ENCODE results near the gene TDRD15. TPM values are rescaled to one million over a fixed set of nuclear protein-coding genes. Genes with fewer than 3 reads are reported as not detected.

TDRD15 gene
- total and polyA plus RNA-seq, 2 of the 4 experiments (the other 2 are of a cell fraction) = not detected

DNA sequence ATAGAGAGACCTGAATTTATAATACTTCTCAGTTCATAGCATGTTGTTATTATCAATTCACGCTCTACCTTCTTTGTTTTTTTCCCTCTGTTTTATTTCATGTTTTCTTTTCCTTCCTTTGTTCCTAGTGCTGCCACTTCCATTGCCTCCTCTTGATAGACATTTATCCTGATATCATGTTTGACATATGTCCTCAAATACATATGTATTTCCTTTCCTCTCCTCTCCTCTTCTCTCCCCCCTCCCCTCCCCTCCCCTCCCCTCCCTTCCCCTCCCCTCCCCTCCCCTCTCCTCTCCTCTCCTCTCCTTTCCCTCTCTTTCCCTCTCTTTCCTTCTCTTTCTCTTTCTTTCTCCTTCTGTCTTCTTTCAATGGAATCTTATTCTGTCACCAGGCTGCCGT lies 67.8 kb downstream of the TDRD15 start:
- CTCF ChIA-PET = no interaction called here
- no peak overlapping the region for H3K27ac ChIP-seq (ENCODE audit: insufficient read depth, low read length)
- H3K79me1 ChIP-seq (ENCODE audit: low read depth in 1 of 2, low read length in 2 of 2) = no peaks in the 10 kb centered on the region
- H2AFZ ChIP-seq (replicated peaks; ENCODE audit: low read length, poor library complexity) = no peak overlapping the region
- H2AK9ac ChIP-seq (replicated peaks; ENCODE audit: low read depth, low read length, poor library complexity) = no peak overlapping the region
- no peak overlapping the region for H2BK15ac ChIP-seq (ENCODE audit: low read depth, low read length)
- H3K9ac ChIP-seq (ENCODE audit: low read depth, low read length) = no peak overlapping the region
- no peaks in the 10 kb centered on the region for H3K9me3 ChIP-seq (ENCODE audit: control insufficient read depth, insufficient read depth, low read length)
- H3K36me3 ChIP-seq (ENCODE audit: control insufficient read depth, insufficient read depth, low read length) = no peaks in the 10 kb centered on the region
- H3K27me3 ChIP-seq (ENCODE audit: control insufficient read depth, insufficient read depth, low read length) = no peaks in the 10 kb centered on the region
- no peak overlapping the region for H4K91ac ChIP-seq (ENCODE audit: insufficient read depth, low read depth, low read length)
- no peak overlapping the region for H3K4ac ChIP-seq (ENCODE audit: low read depth, low read length)
- H3K56ac ChIP-seq (ENCODE audit: extremely low read depth, insufficient read depth, low read length) = no peak overlapping the region
- POLR2A ChIA-PET (ENCODE audit: unreplicated experiment) = no interaction called here
- H3K9me1 ChIP-seq (ENCODE audit: insufficient read depth, low read length) = no peaks in the 10 kb centered on the region
- no peaks in the 10 kb centered on the region for H4K20me1 ChIP-seq (ENCODE audit: insufficient read depth, low read length)
- no peak overlapping the region for H3K4me3 ChIP-seq (ENCODE audit: insufficient read depth, low read depth, low read length)
- H3K14ac ChIP-seq (replicated peaks; ENCODE audit: low read depth, low read length) = no peak overlapping the region
- dilution Hi-C loops (cut with HindIII; ENCODE audit: low sequenced_read_pairs, unreplicated experiment) = no loop called here
- in situ Hi-C loops (cut with MboI; ENCODE audit: low sequenced_read_pairs) = no loop called here
- DNase-seq (no peak), ATAC-seq (ENCODE audit: low read depth) (no peak)
- no peak overlapping the region for H3K4me2 ChIP-seq (ENCODE audit: low read depth, low read length)
- 100% methylated on average over 1 of the region's 2 CpGs; no CpG with 5 or more reads in 1 of the 2 experiments for WGBS, 2 experiments (ENCODE audit: extremely low coverage in 2 of 2, insufficient read length in 1 of 2)
- H4K8ac ChIP-seq (ENCODE audit: low read depth in 2 of 2, low read length in 2 of 2) = no peak overlapping the region
- H3K23ac ChIP-seq (ENCODE audit: low read depth, low read length) = no peak overlapping the region
- intact Hi-C loops (cut with micrococcal nuclease) = no loop called here
- H2BK120ac ChIP-seq (ENCODE audit: low read depth, low read length) = no peak overlapping the region
- no peak overlapping the region for H3K18ac ChIP-seq (ENCODE audit: low read depth, low read length)
- no peak overlapping the region for H2AK5ac ChIP-seq (ENCODE audit: low read depth, low read length)
- no peak overlapping the region for H2BK20ac ChIP-seq (ENCODE audit: low read depth, low read length)
- H3K4me1 ChIP-seq (ENCODE audit: control insufficient read depth, insufficient read depth, low read length) = no peaks in the 10 kb centered on the region
- BruUV-seq (replicated peaks) = no TSS peak
- no peak overlapping the region for H4K5ac ChIP-seq (ENCODE audit: low read depth, low read length)
- TF ChIP-seq BHLHE40 (IDR thresholded peaks at IDR 0.05; ENCODE audit: low read depth, low read length) (no peak), FOS (IDR thresholded peaks at IDR 0.05; ENCODE audit: low read depth, low read length) (no peak), CEBPB (IDR thresholded peaks at IDR 0.05; ENCODE audit: low read depth, low read length) (no peak), RFX5 (IDR thresholded peaks at IDR 0.05; ENCODE audit: low read depth, low read length) (no peak), SMC3 (IDR thresholded peaks at IDR 0.05; ENCODE audit: low read depth, low read length) (no peak), MAFK (IDR thresholded peaks at IDR 0.05; ENCODE audit: low read depth, low read length) (no peak), RAD21 (IDR thresholded peaks at IDR 0.05; ENCODE audit: low read length) (no peak), RCOR1 (IDR thresholded peaks at IDR 0.05; ENCODE audit: insufficient replicate concordance, low read length) (no peak), NFE2L2 (IDR thresholded peaks at IDR 0.05; ENCODE audit: low read depth, low read length) (no peak), MXI1 (IDR thresholded peaks at IDR 0.05; ENCODE audit: borderline replicate concordance, low read depth, low read length) (no peak), MAZ (IDR thresholded peaks at IDR 0.05; ENCODE audit: borderline replicate concordance, low read depth, low read length) (no peak)
- TF ChIP-seq, protein P1, sequence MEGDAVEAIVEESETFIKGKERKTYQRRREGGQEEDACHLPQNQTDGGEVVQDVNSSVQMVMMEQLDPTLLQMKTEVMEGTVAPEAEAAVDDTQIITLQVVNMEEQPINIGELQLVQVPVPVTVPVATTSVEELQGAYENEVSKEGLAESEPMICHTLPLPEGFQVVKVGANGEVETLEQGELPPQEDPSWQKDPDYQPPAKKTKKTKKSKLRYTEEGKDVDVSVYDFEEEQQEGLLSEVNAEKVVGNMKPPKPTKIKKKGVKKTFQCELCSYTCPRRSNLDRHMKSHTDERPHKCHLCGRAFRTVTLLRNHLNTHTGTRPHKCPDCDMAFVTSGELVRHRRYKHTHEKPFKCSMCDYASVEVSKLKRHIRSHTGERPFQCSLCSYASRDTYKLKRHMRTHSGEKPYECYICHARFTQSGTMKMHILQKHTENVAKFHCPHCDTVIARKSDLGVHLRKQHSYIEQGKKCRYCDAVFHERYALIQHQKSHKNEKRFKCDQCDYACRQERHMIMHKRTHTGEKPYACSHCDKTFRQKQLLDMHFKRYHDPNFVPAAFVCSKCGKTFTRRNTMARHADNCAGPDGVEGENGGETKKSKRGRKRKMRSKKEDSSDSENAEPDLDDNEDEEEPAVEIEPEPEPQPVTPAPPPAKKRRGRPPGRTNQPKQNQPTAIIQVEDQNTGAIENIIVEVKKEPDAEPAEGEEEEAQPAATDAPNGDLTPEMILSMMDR (conservative IDR thresholded peaks at IDR 0.05; ENCODE audit: low read depth, low read length) = no peak
- TF ChIP-seq, protein P2, sequence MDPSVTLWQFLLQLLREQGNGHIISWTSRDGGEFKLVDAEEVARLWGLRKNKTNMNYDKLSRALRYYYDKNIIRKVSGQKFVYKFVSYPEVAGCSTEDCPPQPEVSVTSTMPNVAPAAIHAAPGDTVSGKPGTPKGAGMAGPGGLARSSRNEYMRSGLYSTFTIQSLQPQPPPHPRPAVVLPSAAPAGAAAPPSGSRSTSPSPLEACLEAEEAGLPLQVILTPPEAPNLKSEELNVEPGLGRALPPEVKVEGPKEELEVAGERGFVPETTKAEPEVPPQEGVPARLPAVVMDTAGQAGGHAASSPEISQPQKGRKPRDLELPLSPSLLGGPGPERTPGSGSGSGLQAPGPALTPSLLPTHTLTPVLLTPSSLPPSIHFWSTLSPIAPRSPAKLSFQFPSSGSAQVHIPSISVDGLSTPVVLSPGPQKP (IDR thresholded peaks at IDR 0.05; ENCODE audit: borderline replicate concordance, low read depth, low read length) = no peak
- TF ChIP-seq, protein P3, sequence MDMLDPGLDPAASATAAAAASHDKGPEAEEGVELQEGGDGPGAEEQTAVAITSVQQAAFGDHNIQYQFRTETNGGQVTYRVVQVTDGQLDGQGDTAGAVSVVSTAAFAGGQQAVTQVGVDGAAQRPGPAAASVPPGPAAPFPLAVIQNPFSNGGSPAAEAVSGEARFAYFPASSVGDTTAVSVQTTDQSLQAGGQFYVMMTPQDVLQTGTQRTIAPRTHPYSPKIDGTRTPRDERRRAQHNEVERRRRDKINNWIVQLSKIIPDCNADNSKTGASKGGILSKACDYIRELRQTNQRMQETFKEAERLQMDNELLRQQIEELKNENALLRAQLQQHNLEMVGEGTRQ (IDR thresholded peaks at IDR 0.05; ENCODE audit: low read depth, low read length) = no peak
- no peak overlapping the region for H2BK5ac ChIP-seq (ENCODE audit: low read depth, low read length, poor library complexity, severe bottlenecking)
